GM19025 (cell line): ENCODE results near the gene CCDC157.
A peak's percentile ranks its signal among the peaks of the same experiment; 100 is the strongest.
"Not testable (repeated sequence)": the region's sequence is repeated elsewhere in the genome, so short reads cannot be mapped to it uniquely, and the experiment has no call there.

Source experiments
- ATAC-seq: cut with Tn5 transposase; IDR thresholded peaks from one replicate; pipeline ENCODE4 v1.9.1; 2021; ENCODE audit warnings: mild to moderate bottlenecking, low read depth, moderate library complexity; ENCODE audit not compliant: unreplicated experiment

Gene CCDC157

GRCh38 chr22:30325724-30326254, 31.0 kb upstream of the CCDC157 start:
- ATAC-seq: no peak

GRCh38 chr22:30326255-30326705, 30.5 kb upstream of the CCDC157 start:
- ATAC-seq: peak; percentile 21

GRCh38 chr22:30326706-30327362, 30.0 kb upstream of the CCDC157 start, which contains the start of gene TBC1D10A:
TSS of gene TBC1D10A (minus strand) at chr22:30326941. CDS start at chr22:30326881, 60 bp downstream.
- peak; percentile 89 for ATAC-seq

GRCh38 chr22:30327864-30328345, 28.9 kb upstream of the CCDC157 start:
- ATAC-seq: no peak

- no peak for ATAC-seq
Measured at GRCh38 chr22:30328466-30329049, 28.2 kb upstream of the CCDC157 start.

GRCh38 chr22:30332551-30332950, 24.3 kb upstream of the CCDC157 start:
- ATAC-seq: no peak

GRCh38 chr22:30332994-30333706, 23.7 kb upstream of the CCDC157 start:
- no peak for ATAC-seq

- no peak for ATAC-seq
Measured at GRCh38 chr22:30333707-30334087, 23.1 kb upstream of the CCDC157 start.

GRCh38 chr22:30334646-30335045, 22.2 kb upstream of the CCDC157 start:
- no peak for ATAC-seq

- no peak for ATAC-seq
Measured at GRCh38 chr22:30335236-30335635, 21.6 kb upstream of the CCDC157 start.

- no peak for ATAC-seq
Measured at GRCh38 chr22:30336752-30337460, 19.9 kb upstream of the CCDC157 start.

- no peak for ATAC-seq
Measured at GRCh38 chr22:30337461-30337778, 19.4 kb upstream of the CCDC157 start.

GRCh38 chr22:30338341-30338740, 18.5 kb upstream of the CCDC157 start:
- not testable (repeated sequence) for ATAC-seq

- no peak for ATAC-seq
Measured at GRCh38 chr22:30338802-30339201, 18.0 kb upstream of the CCDC157 start.

- no peak for ATAC-seq
Measured at GRCh38 chr22:30340911-30341685, 15.7 kb upstream of the CCDC157 start.

- no peak for ATAC-seq
Measured at GRCh38 chr22:30344447-30345200, 12.2 kb upstream of the CCDC157 start.

GRCh38 chr22:30347255-30347892, 9.4 kb upstream of the CCDC157 start:
- ATAC-seq: no peak

GRCh38 chr22:30348404-30348803, 8.4 kb upstream of the CCDC157 start:
- ATAC-seq: no peak

- no peak for ATAC-seq
Measured at GRCh38 chr22:30348809-30349208, 8.0 kb upstream of the CCDC157 start.
